Mesothelial cell of epicardium (in vitro differentiated cells): Measurements from ENCODE around the gene KLHL35. TPM values are rescaled to one million over a fixed set of nuclear protein-coding genes. Genes with fewer than 3 reads are reported as not detected.
"Not testable (repeated sequence)": the region's sequence is repeated elsewhere in the genome, so short reads cannot be mapped to it uniquely, and the experiment has no call there.

ENCODE experiments used
- DNase-seq, 2 experiments: peaks; one replicate each; pipeline ENCODE4 v3.0.0; 2021; ENCODE audit warnings: low spot score in 2 of 2; ENCODE audit not compliant: unreplicated experiment in 2 of 2
- H3K27ac Mint-ChIP-seq: 2 replicates; pipeline ENCODE4 v1.8.0; 2021; ENCODE audit warnings: mixed read lengths
- H3K27me3 Mint-ChIP-seq: 2 replicates; pipeline ENCODE4 v1.8.0; 2021; ENCODE audit warnings: low read depth, mixed read lengths
- H3K36me3 Mint-ChIP-seq: 2 replicates; pipeline ENCODE4 v1.8.0; 2021; ENCODE audit warnings: mixed read lengths
- H3K4me1 Mint-ChIP-seq: 2 replicates; pipeline ENCODE4 v1.8.0; 2021; ENCODE audit warnings: mixed read lengths
- H3K4me3 Mint-ChIP-seq: 2 replicates; pipeline ENCODE4 v1.8.0; 2021; ENCODE audit warnings: mild to moderate bottlenecking, moderate library complexity, mixed read lengths
- H3K9me3 Mint-ChIP-seq: 2 replicates; pipeline ENCODE4 v1.8.0; 2021; ENCODE audit warnings: mixed read lengths
- CTCF ChIP-seq: fragments of 200-600 bp; sonication (generic); IDR thresholded peaks from one replicate; pipeline ENCODE4 v1.5.0; 2021; ENCODE audit warnings: antibody characterized with exemption; ENCODE audit not compliant: unreplicated experiment
- total RNA-seq: library from RNA; stranded (reverse); gene quantifications from 3 replicates; pipeline ENCODE4 v1.2.1, GENCODE V29; 2021

KLHL35 gene
- total RNA-seq, 1 donor from 2014 or later = 0.67 TPM

DNA sequence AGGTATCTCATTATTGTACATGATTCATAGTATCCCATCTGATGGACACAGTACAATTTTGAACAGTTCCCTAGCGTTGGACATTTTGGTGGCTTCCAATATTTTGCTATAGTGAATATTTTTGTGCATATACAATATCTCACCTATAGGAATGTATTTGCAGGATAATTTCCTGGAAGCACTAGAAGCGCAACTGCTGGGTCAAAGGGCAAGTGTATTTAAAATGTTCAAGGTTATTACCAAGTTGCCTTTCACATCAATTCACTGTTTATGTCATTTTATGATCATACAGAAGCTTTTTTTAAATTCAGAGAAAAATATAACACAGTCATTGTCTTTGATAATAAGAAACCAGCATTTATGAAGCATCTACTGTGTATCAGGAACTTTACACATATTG is 52.8 kb downstream of the KLHL35 start:
- H3K27ac Mint-ChIP-seq = peak overlapping the region; percentile 88
- H3K4me3 Mint-ChIP-seq = no peak overlapping the region
- H3K27me3 Mint-ChIP-seq = no peaks in the 10 kb centered on the region
- no peak for TF ChIP-seq CTCF
- peaks cover 9% of the 10 kb centered on the region for H3K4me1 Mint-ChIP-seq
- H3K36me3 Mint-ChIP-seq = no peaks in the 10 kb centered on the region
- DNase-seq = no peak
- no peaks in the 10 kb centered on the region for H3K9me3 Mint-ChIP-seq

DNA sequence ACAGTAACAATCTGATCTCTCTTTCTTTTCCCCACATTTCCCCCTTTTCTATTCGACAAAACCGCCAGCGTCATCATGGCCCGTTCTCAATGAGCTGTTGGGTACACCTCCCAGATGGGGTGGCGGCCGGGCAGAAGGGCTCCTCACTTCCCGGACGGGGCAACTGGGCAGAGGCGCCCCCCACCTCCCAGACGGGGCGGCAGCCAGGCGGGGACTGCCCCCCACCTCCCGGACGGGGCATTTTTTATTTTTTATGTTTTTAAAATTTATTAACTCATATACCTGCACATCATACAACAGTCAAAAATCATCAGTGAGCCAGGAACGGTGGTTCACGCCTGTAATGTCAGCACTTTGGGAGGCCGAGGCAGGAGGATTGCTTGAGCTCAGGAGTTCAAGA is 54.2 kb downstream of the KLHL35 start:
- not testable (repeated sequence) for H3K4me1 Mint-ChIP-seq, H3K27me3 Mint-ChIP-seq, H3K36me3 Mint-ChIP-seq

GRCh38 chr11:75376175-75376574 is 56.8 kb downstream of the KLHL35 start:
- Mint-ChIP-seq H3K4me1 (peaks cover 16% of the 10 kb centered on the region), H3K4me3 (no peak overlapping the region), H3K27ac (no peak overlapping the region), H3K27me3 (no peaks in the 10 kb centered on the region), H3K36me3 (no peaks in the 10 kb centered on the region), H3K9me3 (no peaks in the 10 kb centered on the region)
- no peak for TF ChIP-seq CTCF
- no peak for DNase-seq

More for the DNA sequence above, 54.2 kb downstream of the KLHL35 start:
- DNase-seq, H3K9me3 Mint-ChIP-seq, H3K27ac Mint-ChIP-seq, H3K4me3 Mint-ChIP-seq: not testable (repeated sequence)

DNA sequence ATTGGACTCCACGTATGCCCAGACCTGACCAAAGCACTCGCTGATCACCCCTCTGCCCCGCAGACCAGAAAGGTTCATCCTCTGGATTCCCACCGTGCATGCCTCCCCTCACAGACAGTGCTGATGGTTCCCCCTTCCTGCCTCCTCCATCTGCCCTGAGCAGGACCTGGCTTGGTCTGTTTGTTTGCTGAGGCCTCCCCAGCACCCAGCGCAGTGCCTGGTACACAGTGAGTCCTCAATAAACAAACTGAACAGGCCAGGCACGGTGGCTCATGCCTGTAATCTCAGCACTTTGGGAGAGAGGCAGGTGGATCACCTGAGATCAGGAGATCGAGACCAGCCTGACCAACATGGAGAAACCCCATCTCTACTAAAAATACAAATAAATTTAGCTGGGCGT is 57.4 kb downstream of the KLHL35 start:
- Mint-ChIP-seq H3K4me1 (peaks cover 11% of the 10 kb centered on the region), H3K4me3 (no peak overlapping the region), H3K27ac (no peak overlapping the region), H3K9me3 (no peaks in the 10 kb centered on the region), H3K36me3 (no peaks in the 10 kb centered on the region), H3K27me3 (no peaks in the 10 kb centered on the region)
- TF ChIP-seq CTCF = no peak
- no peak for DNase-seq

GRCh38 chr11:75374646-75375045 is 58.4 kb downstream of the KLHL35 start:
- no peak overlapping the region for H3K4me3 Mint-ChIP-seq
- H3K27me3 Mint-ChIP-seq = peaks cover 2% of the 10 kb centered on the region
- TF ChIP-seq CTCF = no peak
- H3K9me3 Mint-ChIP-seq = peaks cover 3% of the 10 kb centered on the region
- no peaks in the 10 kb centered on the region for H3K36me3 Mint-ChIP-seq
- DNase-seq = no peak
- H3K4me1 Mint-ChIP-seq = peaks cover 9% of the 10 kb centered on the region
- no peak overlapping the region for H3K27ac Mint-ChIP-seq

DNA sequence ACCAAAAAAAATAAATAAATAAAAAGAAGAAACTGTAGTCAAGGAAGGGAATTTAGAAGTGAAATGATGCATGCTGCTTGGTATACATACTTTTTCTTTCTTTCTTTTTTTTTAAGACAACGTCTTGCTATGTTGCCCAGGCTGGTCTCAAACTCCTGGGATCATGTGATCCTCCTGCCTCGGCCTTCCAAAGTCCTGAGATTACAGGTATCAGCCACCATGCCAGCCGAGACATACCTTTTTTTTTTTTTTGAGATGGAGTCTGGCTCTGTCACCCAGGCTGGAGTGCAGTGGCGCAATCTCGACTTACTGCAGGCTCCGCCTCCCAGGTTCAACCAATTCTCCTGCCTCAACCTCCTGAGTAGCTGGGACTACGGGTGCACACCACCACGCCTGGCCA is 59.8 kb downstream of the KLHL35 start:
- Mint-ChIP-seq H3K36me3 (no peaks in the 10 kb centered on the region), H3K27ac (no peak overlapping the region), H3K4me3 (no peak overlapping the region), H3K9me3 (peaks cover 3% of the 10 kb centered on the region), H3K4me1 (peaks cover 9% of the 10 kb centered on the region), H3K27me3 (peaks cover 2% of the 10 kb centered on the region)
- TF ChIP-seq CTCF = no peak
- DNase-seq = no peak

Other genes with a start within 250 kb of the KLHL35 start
- gene TPBGL, start 192.4 kb downstream of the KLHL35 start, total RNA-seq = 0.07 to 0.11 TPM (median 0.11 TPM) in 3 replicates
- 15.9 to 17.5 TPM (median 16.5 TPM) in 3 replicates for gene ARRB1, start 81.5 kb downstream of the KLHL35 start, total RNA-seq
- 2,848 to 2,954 TPM (median 2,936 TPM) in 3 replicates for gene RPS3, start 33.7 kb downstream of the KLHL35 start, total RNA-seq
- gene GDPD5, start 92.7 kb upstream of the KLHL35 start, total RNA-seq = 8.0 to 8.2 TPM (median 8.1 TPM) in 3 replicates
- 360 to 375 TPM (median 373 TPM) in 3 replicates for gene SERPINH1, start 129.1 kb upstream of the KLHL35 start, total RNA-seq
- gene MAP6, start 235.8 kb upstream of the KLHL35 start, total RNA-seq = 0.92 to 1.2 TPM (median 1.2 TPM) in 3 replicates